GM13977 (cell line): ENCODE data around the gene RHOB.

Source experiments
- DNase-seq: peaks from one replicate; pipeline ENCODE4 v3.0.0; 2012; ENCODE audit warnings: low spot score
- in situ Hi-C: fragments of 300-500 bp; cut with MboI; formaldehyde crosslinking; loops from one replicate; pipeline ENCODE4 v1.12.0; 2022; ENCODE audit warnings: low sequenced_read_pairs, low pct_unique_long_range_greater_than_20kb, mixed read lengths, inconsistent platforms; ENCODE audit not compliant: unreplicated experiment
- TF ChIP-seq, protein P1 (sequence below): IDR thresholded peaks from 2 replicates; pipeline ENCODE4 v1.5.1; 2012; ENCODE audit warnings: mild to moderate bottlenecking, control low read depth; ENCODE audit not compliant: insufficient read depth; ENCODE audit errors: extremely low read depth, missing control alignments

Gene RHOB

GRCh38 chr2:20436716-20437470 lies 10.0 kb upstream of the RHOB start:
- DNase-seq = no peak
- in situ Hi-C loops = no loop called here
- TF ChIP-seq, protein P1, sequence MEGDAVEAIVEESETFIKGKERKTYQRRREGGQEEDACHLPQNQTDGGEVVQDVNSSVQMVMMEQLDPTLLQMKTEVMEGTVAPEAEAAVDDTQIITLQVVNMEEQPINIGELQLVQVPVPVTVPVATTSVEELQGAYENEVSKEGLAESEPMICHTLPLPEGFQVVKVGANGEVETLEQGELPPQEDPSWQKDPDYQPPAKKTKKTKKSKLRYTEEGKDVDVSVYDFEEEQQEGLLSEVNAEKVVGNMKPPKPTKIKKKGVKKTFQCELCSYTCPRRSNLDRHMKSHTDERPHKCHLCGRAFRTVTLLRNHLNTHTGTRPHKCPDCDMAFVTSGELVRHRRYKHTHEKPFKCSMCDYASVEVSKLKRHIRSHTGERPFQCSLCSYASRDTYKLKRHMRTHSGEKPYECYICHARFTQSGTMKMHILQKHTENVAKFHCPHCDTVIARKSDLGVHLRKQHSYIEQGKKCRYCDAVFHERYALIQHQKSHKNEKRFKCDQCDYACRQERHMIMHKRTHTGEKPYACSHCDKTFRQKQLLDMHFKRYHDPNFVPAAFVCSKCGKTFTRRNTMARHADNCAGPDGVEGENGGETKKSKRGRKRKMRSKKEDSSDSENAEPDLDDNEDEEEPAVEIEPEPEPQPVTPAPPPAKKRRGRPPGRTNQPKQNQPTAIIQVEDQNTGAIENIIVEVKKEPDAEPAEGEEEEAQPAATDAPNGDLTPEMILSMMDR = no peak

- in situ Hi-C loops = no loop called here
- no peak for DNase-seq
- TF ChIP-seq, protein P1 = no peak
Observed at GRCh38 chr2:20438334-20439192, 8.3 kb upstream of the RHOB start.

GRCh38 chr2:20439193-20439475 lies 7.7 kb upstream of the RHOB start:
- no peak for DNase-seq
- in situ Hi-C loops = no loop called here

DNA sequence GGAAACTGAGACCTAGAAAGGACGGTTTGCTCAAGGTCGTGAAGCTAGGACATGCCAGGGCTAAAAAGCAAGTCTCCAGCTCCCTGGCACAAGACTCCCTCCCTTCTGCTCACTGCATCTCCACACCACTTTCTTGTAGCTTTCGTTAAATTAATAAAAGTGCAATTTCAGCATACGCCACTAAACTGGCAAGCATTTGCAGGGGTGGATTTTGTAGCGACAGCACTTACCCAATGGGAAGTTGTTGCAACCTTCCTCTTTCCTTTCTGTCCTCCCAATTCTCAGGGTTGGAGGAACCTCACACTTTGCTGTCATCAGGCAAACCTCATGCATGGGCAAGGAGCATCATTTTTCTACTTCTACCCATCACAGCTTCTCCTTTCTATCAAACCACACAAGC lies 7.4 kb upstream of the RHOB start:
- DNase-seq = no peak
- in situ Hi-C loops = no loop called here
- TF ChIP-seq, protein P1 = no peak

More at GRCh38 chr2:20439193-20439475, 7.7 kb upstream of the RHOB start:
- TF ChIP-seq, protein P1 = no peak

DNA sequence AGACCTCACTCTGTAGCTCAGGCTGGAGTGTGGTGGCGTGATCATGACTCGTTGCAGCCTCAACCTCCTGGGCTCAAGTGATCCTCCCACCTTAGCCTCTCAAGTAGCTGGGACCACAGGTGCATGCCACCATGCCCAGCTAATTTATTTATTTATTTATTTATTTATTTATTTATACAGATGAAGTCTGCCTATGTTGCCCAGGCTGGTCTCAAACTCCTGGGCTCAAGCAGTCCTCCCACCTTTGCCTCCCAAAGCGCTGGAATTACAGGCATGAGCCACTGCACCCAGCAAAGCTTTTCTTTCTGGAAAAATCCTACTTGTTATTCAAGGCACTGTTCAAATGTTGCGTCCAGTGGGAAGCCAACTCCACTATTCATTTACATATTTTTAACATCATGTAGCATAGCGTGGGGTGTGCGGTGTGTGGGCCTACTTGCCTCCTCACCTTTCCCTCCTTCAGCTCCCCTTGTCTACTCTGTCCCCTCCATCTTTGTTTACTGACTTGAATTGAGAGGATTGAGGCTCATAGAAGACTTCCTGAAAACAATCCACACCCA lies 6.8 kb upstream of the RHOB start:
- in situ Hi-C loops = loop anchor here (5.0 kb wide), 1 partner anchor 202 kb away; no protein-coding TSS in a partner anchor
- TF ChIP-seq, protein P1 = no peak
- no peak for DNase-seq

GRCh38 chr2:20443276-20443920 lies 3.5 kb upstream of the RHOB start:
- peak; percentile 50 for DNase-seq
- TF ChIP-seq, protein P1 = peak; percentile 26
- in situ Hi-C loops = loop anchor here (5.0 kb wide), 1 partner anchor 199 kb away; no protein-coding TSS in a partner anchor
